ENCODE data around the gene ZMYND11. TPM values are rescaled to one million over a fixed set of nuclear protein-coding genes. Genes with fewer than 3 reads are reported as not detected.

The ZMYND11 gene
- total RNA-seq, 1 donor from 2014 or later, result 69.2 TPM

- TF ChIP-seq CTCF (IDR thresholded peaks at IDR 0.05; ENCODE audit: unreplicated experiment), result no peak
- no peak overlapping the region for H3K27ac Mint-ChIP-seq
- DNase-seq (ENCODE audit: low spot score in 2 of 2, unreplicated experiment in 2 of 2), result no peak
These were observed 134.3 kb downstream of the ZMYND11 start for GRCh38 chr10:269440-270074.

GRCh38 chr10:271201-271600, 135.9 kb downstream of the ZMYND11 start:
- no peak overlapping the region for H3K27ac Mint-ChIP-seq
- H3K36me3 Mint-ChIP-seq, result peaks cover 2% of the 10 kb centered on the region
- no peak for TF ChIP-seq CTCF (IDR thresholded peaks at IDR 0.05; ENCODE audit: unreplicated experiment)
- no peaks in the 10 kb centered on the region for H3K27me3 Mint-ChIP-seq (ENCODE audit: low read depth)
- H3K4me1 Mint-ChIP-seq, result no peaks in the 10 kb centered on the region
- no peak for DNase-seq (ENCODE audit: low spot score in 2 of 2, unreplicated experiment in 2 of 2)
- H3K9me3 Mint-ChIP-seq, result no peaks in the 10 kb centered on the region
- H3K4me3 Mint-ChIP-seq, result no peak overlapping the region

More at GRCh38 chr10:269440-270074, 134.3 kb downstream of the ZMYND11 start:
- no peak overlapping the region for H3K4me3 Mint-ChIP-seq
- H3K36me3 Mint-ChIP-seq, result no peaks in the 10 kb centered on the region
- H3K4me1 Mint-ChIP-seq, result no peaks in the 10 kb centered on the region
- no peaks in the 10 kb centered on the region for H3K27me3 Mint-ChIP-seq (ENCODE audit: low read depth)
- H3K9me3 Mint-ChIP-seq, result peaks cover 4% of the 10 kb centered on the region

GRCh38 chr10:271722-272121, 136.5 kb downstream of the ZMYND11 start:
- no peak for DNase-seq (ENCODE audit: low spot score in 2 of 2, unreplicated experiment in 2 of 2)
- Mint-ChIP-seq H3K27me3 (ENCODE audit: low read depth) (no peaks in the 10 kb centered on the region), H3K36me3 (peaks cover 4% of the 10 kb centered on the region), H3K4me1 (no peaks in the 10 kb centered on the region), H3K9me3 (no peaks in the 10 kb centered on the region), H3K27ac (no peak overlapping the region), H3K4me3 (no peak overlapping the region)
- no peak for TF ChIP-seq CTCF (IDR thresholded peaks at IDR 0.05; ENCODE audit: unreplicated experiment)

- no peak for DNase-seq (ENCODE audit: low spot score in 2 of 2, unreplicated experiment in 2 of 2)
- H3K9me3 Mint-ChIP-seq, result no peaks in the 10 kb centered on the region
- H3K27ac Mint-ChIP-seq, result no peak overlapping the region
- H3K4me3 Mint-ChIP-seq, result no peak overlapping the region
- no peak for TF ChIP-seq CTCF (IDR thresholded peaks at IDR 0.05; ENCODE audit: unreplicated experiment)
- no peaks in the 10 kb centered on the region for H3K27me3 Mint-ChIP-seq (ENCODE audit: low read depth)
- H3K36me3 Mint-ChIP-seq, result peaks cover 16% of the 10 kb centered on the region
- no peaks in the 10 kb centered on the region for H3K4me1 Mint-ChIP-seq
These were observed 137.8 kb downstream of the ZMYND11 start for GRCh38 chr10:273088-273487.

- no peak for DNase-seq (ENCODE audit: low spot score in 2 of 2, unreplicated experiment in 2 of 2)
- peaks cover 18% of the 10 kb centered on the region for H3K36me3 Mint-ChIP-seq
- H3K27me3 Mint-ChIP-seq (ENCODE audit: low read depth), result no peaks in the 10 kb centered on the region
- TF ChIP-seq CTCF (IDR thresholded peaks at IDR 0.05; ENCODE audit: unreplicated experiment), result no peak
- no peaks in the 10 kb centered on the region for H3K4me1 Mint-ChIP-seq
- no peak overlapping the region for H3K27ac Mint-ChIP-seq
- no peak overlapping the region for H3K4me3 Mint-ChIP-seq
- H3K9me3 Mint-ChIP-seq, result no peaks in the 10 kb centered on the region
These were observed 139.6 kb downstream of the ZMYND11 start for GRCh38 chr10:274866-275265.

GRCh38 chr10:275680-276079, 140.4 kb downstream of the ZMYND11 start:
- Mint-ChIP-seq H3K36me3 (peaks cover 24% of the 10 kb centered on the region), H3K4me1 (no peaks in the 10 kb centered on the region), H3K4me3 (no peak overlapping the region), H3K9me3 (no peaks in the 10 kb centered on the region), H3K27me3 (ENCODE audit: low read depth) (no peaks in the 10 kb centered on the region), H3K27ac (no peak overlapping the region)
- TF ChIP-seq CTCF (IDR thresholded peaks at IDR 0.05; ENCODE audit: unreplicated experiment), result no peak
- DNase-seq (ENCODE audit: low spot score in 2 of 2, unreplicated experiment in 2 of 2), result no peak

Measured in mesothelial cell of epicardium (in vitro differentiated cells).